ENCODE data around the gene PTX4.

PTX4 gene

DNA sequence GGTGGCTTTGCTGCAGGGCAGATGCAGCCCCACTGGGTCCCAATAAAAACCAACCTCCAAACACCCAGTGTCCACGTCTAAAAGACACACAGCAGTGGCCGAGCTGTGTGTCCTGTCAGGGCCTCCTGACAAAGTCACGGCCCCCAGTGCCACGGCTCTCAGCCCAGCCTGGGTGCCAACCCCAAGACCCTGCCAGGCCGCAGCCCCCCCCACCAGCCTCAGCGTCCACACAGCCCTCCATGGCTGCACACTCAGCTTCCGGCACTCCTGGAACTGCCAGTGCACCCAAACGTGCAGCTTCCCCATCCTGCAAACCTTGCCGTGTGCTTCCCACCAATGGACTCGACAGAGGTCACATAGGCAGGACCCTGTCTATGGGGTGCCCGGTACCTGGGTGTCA, 40.8 kb downstream of the PTX4 start:
- TF ChIP-seq, protein P1, sequence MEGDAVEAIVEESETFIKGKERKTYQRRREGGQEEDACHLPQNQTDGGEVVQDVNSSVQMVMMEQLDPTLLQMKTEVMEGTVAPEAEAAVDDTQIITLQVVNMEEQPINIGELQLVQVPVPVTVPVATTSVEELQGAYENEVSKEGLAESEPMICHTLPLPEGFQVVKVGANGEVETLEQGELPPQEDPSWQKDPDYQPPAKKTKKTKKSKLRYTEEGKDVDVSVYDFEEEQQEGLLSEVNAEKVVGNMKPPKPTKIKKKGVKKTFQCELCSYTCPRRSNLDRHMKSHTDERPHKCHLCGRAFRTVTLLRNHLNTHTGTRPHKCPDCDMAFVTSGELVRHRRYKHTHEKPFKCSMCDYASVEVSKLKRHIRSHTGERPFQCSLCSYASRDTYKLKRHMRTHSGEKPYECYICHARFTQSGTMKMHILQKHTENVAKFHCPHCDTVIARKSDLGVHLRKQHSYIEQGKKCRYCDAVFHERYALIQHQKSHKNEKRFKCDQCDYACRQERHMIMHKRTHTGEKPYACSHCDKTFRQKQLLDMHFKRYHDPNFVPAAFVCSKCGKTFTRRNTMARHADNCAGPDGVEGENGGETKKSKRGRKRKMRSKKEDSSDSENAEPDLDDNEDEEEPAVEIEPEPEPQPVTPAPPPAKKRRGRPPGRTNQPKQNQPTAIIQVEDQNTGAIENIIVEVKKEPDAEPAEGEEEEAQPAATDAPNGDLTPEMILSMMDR (IDR thresholded peaks at IDR 0.05; ENCODE audit: insufficient read depth, low read depth, low read length, missing control alignments): no peak
- no peak overlapping the region for H3K4me3 ChIP-seq (ENCODE audit: low read length)
- DNase-seq (ENCODE audit: low read depth): no peak

DNA sequence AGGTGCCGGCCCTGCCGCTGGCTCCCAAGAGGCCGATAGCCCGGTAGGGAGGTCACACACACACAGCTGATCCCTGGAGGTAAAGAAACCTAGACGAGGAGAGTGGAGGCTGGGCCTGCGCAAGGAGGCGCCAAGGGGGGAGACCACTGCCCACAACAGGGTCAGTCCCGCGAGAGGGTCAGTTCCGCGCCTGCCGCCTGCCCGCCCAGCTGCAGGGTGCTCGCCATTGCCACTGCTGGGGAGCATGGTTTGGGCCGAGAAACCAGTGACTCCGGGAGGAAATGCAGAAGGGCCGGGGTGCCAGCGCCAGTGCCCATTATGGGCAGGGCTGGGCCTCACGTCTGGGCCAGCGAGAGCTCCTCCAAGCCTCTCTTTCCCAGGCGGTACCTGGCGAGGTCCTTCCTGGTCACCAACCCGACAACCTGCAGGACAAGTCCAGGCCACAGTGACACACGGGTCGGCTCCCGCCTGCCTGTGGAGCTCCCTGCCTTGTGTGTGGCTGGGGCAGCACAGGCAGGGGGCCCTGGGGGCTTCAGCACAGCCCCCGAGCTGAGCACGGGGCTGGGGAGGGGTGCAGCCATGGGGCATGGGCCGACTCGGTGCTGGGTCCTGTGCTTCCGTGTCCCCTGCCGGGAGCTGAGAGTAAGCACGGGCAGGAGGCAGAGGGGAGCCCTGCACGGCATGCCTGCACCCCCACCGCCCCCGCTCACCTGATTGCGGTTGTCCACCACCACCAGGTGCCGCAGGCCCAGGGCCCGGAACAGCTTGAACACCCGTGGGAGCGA, 42.3 kb downstream of the PTX4 start:
- H3K4me3 ChIP-seq (ENCODE audit: low read length): no peak overlapping the region
- TF ChIP-seq, protein P1 (IDR thresholded peaks at IDR 0.05; ENCODE audit: insufficient read depth, low read depth, low read length, missing control alignments): no peak

DNA sequence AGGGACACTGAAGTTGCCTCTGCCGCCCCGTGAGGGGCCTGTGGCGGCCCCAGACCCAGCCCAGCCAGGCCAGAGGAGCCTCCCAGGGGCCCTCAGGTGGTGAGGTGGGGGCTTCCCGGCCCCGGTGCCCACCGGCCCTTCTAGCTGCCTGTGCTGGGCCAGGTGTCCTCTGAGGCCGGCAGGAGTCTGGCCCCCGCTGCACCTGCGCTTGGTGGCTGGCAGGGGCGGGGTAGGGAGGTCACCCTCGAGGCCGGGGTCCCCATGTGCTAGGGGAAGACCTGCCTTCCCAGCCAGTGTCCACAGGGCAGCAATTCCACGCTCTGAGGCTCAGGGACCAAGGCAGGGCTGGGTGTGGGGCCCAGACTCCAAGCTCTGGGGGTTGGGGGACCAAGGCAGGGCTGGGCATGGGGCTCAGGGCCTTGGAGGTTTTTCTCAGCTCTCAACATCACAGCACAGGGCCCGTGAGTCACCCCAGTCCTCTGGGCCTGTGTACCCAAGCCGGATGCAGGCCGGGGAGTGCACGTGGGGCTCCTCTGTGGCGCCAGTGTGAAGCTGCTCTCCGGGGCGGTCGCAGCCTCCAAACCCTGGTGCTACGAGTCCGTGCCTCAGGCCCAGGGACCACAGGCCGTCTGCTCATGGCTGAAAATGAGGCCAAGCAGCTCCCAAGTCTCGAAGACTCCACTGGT, 43.1 kb downstream of the PTX4 start:
- no peak for DNase-seq (ENCODE audit: low read depth)
- TF ChIP-seq, protein P1 (IDR thresholded peaks at IDR 0.05; ENCODE audit: insufficient read depth, low read depth, low read length, missing control alignments): no peak
- no peak overlapping the region for H3K4me3 ChIP-seq (ENCODE audit: low read length)

More for the DNA sequence above, 42.3 kb downstream of the PTX4 start:
- no peak for DNase-seq (ENCODE audit: low read depth)

DNA sequence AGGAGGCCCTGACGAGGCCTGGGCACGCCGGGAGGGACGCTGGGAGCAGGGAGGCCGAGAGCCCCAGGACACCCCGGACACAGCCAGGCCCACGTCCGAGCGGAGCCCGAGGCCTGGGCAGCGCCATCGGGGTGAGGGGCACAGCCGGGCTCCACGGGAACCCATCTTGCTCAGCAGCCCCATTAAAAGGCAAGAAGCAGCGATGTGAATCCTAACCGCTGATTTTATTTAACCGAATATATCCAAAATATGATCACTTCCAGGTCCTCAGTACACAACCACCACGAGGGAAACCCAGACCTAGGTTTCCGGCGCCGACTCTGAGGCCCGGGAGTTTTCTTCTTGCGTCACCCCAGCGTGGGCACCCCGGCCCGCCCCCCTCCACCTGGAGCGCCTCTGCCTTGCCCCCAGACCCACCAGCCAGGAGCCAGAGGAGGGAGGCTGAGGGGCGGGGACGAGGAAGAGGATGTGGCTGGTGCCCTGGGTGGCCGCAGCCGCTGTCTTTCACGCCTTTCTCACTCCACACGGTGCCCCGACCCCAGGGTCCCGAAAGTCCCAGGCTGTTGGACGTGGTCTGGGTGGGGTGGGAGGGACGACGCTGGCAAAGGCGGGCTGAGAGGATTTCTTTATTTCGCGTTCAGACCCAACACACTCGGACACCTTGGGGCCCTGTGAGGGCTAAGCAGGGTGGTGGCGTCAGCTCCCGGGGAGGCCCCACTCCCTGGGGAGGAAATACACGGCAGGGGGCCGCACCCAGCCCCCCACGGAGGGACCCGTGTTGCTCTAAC, 43.8 kb downstream of the PTX4 start:
- no peak overlapping the region for H3K4me3 ChIP-seq (ENCODE audit: low read length)
- TF ChIP-seq, protein P1 (IDR thresholded peaks at IDR 0.05; ENCODE audit: insufficient read depth, low read depth, low read length, missing control alignments): no peak
- DNase-seq (ENCODE audit: low read depth): no peak

DNA sequence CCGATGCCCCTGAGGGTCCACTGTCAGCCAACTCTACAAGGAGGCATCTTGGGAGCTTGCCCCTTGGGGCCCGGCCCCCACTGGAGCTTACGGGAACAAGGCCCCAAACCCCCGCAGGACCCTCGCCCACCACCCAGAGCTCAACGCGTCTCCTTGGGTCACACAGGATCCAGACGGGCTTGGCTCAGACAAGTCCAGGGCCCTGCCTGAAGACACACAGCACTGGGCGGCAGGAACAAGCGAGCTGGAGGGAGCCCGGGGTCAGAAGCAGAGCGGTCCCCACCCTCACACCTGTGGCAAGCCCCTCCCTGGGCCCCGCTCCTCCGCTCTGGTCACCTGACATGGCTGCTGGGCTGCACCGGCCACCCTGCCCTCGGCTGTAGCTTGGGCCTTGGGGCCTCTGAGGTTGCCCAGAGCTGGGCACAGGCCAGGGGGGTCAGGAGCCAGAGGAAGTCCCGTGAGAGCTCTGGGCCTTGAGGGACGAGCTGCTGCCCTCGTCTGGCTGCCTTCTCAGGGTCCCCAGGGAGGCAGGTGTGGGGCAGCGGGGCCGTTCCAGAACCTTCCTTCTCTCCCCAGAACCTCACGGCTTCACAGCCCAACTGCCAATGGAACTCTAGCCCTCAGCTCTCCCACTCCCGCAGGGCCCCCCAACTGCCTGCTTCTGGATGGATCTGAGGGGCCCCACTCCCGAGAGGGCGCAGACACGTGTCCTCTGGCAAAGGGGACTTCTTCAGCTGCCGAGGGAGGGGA, 44.6 kb downstream of the PTX4 start, which contains the start of gene CCDC154:
Gene CCDC154 (minus strand): TSS at position 577 of the 750 bp plus-strand sequence. CDS start 234 bp downstream, at position 343.
- H3K4me3 ChIP-seq (ENCODE audit: low read length): no peak within 1 kb of the TSS

More for the DNA sequence above, 44.6 kb downstream of the PTX4 start, which contains the start of gene CCDC154:
- DNase-seq (ENCODE audit: low read depth): no peak
- TF ChIP-seq, protein P1 (IDR thresholded peaks at IDR 0.05; ENCODE audit: insufficient read depth, low read depth, low read length, missing control alignments): no peak
